ENCODE measurements around the gene UBE2V1.
"Not testable (repeated sequence)": the region's sequence is repeated elsewhere in the genome, so short reads cannot be mapped to it uniquely, and the experiment has no call there.

The UBE2V1 gene

DNA sequence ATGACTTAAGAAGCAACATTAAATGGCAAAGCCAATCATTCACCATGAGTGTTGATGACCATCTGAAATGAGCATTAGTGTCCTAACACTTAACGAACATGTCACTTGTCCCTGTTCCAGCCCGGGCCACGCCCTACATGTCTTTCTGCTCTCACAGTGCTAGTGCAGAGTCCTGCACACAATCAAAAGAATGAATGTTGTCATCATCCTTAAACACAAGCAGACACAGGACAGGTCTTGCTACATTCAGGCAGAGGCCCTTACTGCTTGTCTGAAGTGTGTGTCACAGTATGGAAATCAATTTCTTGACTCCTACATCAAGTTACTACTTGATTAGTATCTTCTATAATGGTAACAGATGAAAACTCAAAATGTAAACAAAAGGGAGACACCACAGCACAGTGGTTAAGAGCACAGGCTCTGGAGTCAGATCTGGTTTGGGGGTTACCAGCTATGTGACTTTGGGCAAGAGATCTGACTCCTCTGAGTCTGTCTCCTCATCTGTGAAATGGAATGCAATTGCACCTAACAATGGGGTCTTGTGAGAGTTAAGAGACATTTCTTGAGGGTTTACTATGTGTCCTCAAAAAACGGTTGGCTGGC is 17.4 kb downstream of the UBE2V1 start:
- no peak for DNase-seq (ENCODE audit: low spot score)

DNA sequence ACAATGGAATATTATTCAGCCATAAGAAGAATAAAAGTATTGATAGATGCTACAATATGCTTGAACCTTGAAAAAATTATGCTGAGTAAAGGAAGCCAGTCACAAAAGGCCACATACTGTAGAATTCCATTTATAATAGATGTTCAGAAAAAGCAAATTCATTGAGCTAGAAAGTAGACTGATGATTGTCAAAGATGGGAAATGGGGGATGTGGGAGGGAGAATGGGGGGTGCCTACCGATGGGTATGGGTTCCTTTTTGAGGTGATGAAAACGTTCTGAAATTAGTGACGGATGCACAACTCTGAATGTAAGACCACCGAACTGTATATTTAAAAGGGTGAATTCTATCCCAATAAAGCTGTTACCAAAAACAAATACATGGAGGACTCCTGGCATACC is 18.4 kb downstream of the UBE2V1 start:
- DNase-seq (ENCODE audit: low spot score), result no peak

DNA sequence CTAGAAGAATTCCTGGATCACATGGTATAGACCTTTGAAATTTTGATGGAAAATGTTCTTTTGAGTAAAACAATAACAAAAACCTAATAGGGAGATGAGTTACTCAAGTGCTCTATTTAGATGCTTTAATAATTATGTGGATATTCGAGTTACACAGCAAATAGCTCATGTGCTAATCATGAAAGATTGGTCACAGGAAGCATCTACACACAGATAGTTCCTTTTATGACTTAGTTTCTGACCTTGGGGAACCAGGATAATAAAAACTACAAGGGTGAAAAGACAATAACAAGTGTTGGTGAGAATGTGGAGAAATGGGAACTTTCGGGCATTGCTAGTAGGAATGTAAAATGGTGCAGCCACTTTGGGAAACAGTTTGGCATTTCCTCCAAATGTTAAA is 19.7 kb downstream of the UBE2V1 start:
- DNase-seq (ENCODE audit: low spot score), result no peak

DNA sequence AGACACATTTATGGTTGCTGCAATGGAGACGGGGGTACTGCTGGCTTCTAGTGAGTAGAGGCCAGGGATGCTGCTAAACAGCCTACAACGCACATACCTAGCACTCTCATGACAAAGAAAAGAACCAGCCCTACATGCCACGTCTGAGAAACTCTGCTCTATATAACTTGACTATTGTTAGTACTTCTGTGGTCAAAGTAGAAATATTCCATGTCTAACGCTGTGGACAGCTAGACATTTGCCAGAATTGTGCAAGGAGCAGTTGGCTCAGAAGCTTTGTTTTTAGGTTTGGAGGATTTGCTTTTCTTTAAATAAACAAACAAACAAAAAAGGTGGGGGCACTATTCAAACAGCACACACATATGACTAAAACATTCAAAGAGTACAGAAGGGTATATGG is 20.5 kb downstream of the UBE2V1 start:
- peak; percentile 41 for DNase-seq (ENCODE audit: low spot score)

DNA sequence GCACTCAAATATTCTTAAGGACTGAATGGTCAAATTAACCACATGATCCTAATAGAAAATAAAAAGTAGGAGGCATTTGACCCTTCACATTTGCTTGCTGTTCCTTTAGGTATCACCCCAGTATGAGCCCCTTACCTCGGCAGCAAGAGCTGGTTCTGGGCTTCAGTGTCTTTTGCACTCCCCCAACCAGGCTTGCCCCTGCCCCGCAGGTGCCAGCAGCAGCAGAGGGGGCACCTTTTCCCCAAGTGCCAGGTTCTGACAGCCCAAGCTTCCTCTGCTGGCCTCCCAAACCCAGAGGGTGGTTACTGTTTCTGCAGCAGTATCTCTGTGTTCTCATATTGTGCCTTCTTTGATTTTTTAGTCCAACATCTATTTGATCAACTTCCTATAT is 23.2 kb downstream of the UBE2V1 start:
- no peak for DNase-seq (ENCODE audit: low spot score)

DNA sequence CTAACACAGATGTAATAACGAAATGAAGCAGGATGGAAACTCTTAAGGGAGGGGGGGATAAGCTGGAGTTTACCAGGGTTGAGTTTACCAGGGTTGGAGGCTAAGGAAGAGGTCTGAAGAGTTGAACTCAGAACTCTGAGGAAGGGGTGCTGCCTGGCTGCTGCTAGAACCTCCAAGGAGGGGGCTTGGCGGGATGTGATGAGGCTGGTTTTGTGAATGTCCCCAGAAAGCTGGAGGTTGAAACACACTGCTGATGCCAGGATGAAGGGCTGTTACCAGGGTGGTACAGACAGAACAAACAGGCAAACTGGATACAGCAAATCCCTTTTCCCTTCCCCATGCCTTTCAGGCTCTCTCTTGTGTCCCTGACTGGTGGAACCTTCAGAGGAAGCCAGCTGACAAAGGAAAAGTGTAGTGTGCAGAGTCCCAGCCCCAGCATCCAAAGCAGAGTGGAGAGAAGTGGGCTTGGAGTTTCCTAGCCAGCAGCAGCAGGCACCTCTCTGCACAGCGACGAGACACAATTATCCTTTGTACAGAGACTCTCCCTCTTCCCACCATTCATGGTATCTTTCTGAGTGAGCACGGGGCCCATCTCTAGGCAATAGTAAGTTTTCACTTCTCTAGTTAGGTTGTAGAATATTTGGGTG is 23.7 kb downstream of the UBE2V1 start:
- no peak for DNase-seq (ENCODE audit: low spot score)

DNA sequence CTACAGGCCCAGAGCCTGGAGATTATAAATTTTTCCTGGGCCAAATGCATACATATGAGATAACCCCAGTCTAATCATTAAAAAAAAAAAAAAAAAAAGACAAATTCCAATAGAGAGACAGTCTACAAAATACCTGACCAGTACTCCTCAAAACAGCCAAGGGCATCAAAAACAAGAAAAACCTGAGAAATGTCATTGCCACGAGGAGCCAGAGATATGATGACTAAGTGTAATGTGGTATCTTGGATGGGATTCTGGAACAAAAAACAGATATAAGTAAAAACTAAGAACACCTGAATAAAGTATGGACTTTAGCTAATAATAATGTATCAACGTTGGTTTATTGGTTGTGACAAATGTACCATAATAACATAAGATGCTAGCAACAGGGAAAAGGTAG is 24.9 kb downstream of the UBE2V1 start:
- no peak for DNase-seq (ENCODE audit: low spot score)

DNA sequence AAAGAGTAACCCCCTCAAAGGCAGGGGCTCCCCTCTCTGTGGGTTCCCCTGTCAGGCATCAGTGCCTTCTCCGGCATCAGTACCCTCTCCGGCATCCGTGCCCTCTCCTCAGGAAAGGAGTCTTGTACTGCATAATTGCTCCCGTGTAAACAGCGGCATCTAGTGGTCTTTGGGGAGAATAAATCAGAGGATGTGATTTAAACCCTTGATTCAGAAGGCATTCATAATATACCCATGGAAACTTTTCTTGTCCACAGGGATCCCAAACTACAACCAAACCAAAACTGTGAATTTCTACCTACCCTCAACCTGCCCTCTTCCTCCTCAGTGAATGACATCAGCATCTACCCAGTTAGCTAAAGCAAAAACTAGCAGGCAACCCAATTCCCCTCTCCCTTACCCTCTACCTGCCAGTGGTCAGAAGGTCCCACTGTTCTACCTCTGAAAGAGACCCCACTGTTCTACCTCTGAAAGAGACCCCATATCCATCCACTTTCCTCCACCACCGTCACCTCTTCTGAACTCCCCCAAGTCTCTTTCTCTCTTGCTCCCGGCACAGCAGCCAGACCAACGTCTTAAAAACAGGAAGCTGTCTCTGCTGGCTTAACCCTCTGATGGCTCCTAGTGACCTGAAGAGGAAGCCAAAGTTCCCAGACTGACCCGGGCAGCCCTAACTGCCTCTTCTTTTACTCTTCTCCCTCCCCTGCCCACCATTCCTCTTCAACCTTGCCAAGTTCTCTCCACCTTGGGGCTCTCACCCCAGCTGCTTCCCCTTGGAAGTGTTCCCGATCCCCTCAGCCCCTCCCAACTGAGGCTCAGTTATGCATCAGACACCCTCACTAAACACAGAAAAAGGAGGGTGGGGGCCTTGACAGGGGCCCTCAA is 27.2 kb downstream of the UBE2V1 start:
- DNase-seq (ENCODE audit: low spot score), result peak; percentile 78

DNA sequence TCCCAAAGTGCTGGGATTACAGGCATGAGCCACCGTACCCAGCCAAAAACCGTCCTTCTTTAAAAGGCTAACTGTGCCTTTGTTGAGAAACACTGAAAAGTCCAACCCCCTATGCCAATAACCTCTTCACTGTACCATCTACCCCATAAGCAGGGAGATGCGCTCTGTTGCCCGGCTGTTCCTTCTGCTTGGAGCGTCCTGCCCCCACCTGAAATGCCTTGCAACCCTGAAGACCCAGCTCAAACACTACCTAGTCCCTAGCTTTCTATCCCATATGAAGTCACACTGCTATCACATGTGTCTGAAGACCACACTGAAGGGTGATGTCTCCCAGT is 27.8 kb downstream of the UBE2V1 start:
- DNase-seq (ENCODE audit: low spot score), result no peak

DNA sequence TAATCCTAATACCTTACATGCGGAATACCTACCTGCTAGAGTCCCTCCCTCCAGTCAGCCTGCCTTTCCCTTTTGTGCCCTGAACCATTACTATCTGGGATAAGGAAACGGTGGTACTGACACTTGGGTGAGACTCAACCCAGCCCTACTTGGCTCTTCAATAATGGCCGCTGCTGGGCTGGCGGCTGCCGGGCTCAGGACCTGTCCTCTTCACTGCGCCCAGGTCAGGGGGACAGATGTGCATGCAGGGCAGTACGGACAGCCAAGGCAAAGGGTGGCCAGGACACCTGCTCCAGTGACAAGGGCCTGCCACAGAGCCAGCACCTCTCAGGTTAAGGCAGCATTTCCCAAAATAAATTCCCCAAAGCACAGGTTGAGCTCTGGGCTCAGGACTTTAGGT is 29.9 kb downstream of the UBE2V1 start:
- no peak for DNase-seq (ENCODE audit: low spot score)

DNA sequence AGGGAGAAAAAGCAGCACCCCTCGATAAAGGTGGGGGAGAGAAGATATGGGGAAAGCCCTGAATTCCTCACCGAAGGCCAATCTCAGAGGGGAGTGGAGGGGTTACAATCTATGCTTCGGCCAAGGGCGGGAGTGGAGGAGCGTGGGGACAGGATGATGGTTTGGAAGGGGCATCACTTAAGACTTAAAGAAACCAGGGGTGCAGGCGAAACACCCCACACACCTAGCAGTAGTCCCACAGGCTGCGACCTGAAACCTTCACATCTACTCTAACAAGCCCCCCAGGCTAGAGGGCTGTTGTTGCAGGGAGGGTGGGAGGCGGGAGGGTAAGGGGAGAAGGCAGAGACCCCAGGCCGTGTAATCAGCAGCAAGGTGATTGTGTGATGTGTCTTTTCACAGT is 30.9 kb downstream of the UBE2V1 start:
- DNase-seq (ENCODE audit: low spot score), result not testable (repeated sequence)

DNA sequence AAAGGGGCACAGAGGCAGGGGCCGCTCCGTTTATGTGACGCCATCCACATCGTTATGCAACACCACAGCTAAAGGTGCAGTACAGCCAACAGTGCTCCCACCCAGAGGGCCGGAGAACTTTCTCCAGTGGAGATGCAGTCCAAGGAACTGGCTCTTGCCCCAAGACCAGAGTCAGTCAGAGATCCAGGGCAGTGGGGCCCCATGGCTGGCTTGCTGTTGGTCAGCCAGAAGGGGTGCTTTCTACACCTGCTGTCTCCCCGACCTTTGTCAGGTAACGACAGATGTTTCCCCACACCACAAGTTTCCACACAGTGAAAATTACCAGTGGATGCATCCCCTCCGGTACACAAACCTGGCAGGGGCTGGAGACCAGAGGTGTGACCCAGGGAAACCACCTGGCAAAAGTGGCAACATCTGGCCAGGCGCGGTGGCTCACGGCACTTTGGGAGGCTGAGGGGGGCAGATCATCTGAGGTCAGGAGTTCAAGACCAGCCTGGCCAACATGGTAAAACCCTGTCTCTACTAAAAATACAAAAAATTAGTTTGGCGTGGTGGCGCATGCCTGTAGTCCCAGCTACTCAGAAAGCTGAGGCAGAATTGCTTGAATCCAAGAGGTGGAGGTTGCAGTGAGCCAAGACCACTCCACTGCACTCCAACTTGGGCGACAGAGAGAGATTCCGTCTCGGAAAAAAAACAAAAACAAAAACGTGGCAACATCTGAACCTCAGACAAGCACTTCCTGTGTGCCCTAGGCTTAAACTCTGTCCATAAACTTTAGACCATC is 34.9 kb downstream of the UBE2V1 start:
- no peak for DNase-seq (ENCODE audit: low spot score)

DNA sequence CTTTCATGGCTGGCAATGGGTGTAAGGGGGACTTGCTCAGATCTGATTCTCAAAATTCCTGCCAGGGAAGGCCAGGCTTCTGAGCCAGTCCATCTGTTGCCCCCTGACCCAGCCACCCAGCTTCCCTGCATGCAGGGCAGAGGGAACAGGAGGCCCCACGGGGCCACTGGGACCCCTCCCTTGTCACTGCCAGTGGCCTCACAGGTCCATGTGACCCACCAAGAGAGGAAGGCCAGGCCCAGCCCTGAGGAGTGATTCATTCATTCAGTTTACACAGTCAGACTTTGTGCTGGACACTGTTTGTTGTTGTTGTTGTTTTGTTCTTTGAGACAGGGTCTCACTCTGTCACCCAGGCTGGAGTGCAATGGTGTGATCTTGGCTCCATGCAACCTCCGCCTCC is 39.5 kb downstream of the UBE2V1 start:
- no peak for DNase-seq (ENCODE audit: low spot score)

DNA sequence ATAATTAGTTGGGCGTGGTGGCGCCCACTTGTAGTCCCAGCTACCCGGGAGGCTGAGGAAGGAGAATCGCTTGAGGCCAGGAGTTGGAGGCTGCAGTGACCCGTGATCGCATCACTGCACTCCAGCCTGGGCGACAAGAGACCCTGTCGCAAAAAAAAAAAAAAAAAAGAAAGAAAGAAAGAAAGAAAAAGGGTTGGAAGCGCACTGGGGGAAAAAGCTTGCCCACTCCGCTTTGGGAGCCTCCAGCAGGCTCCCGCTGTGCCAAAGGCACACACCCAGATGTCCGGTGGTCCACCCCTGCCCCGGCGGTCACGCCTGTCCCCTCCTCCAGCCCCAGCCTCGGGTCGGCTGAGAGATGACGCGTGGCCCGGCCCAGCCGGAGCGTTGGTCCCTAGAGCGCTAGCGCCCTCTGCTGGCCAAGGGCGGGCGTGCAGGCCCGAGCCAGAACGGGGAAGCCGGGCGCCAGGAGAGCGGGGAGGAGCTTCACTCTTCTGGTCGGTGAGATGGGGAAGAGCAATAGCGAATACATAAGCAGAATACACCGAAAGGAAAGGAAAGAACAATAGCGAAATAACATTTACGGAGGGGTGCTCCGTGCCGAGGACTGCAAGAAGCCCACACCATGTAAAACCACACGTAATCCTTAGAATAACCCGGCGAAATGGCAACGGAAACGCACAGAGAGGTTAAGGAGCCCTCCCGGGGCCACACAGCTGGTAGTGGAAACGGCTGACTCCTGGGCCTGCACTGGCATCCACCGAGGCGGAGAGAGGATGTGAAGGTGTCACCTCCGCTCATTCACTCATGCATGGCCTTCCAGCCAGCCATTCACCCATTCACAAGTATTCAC is 41.7 kb downstream of the UBE2V1 start:
- DNase-seq (ENCODE audit: low spot score), result peak; percentile 90

DNA sequence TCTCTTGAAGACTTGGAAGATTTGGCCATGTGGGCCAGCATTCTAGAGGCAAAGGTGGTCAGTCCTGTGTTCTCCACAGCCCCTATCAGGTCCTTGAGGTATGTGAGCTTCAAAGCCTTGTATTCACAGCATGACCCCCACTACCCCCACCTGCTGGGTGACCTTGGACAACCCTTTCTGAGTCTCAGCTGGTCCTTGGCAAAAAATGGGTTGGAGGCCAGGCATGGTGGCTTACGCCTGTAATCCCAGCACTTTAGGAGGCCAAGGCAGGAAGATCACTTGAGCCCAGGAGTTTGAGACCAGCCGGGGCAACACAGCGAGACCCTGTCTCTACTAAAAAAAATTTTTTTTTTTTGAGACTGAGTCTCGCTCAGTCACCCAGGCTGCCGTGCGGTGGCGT is 42.6 kb downstream of the UBE2V1 start:
- no peak for DNase-seq (ENCODE audit: low spot score)

DNA sequence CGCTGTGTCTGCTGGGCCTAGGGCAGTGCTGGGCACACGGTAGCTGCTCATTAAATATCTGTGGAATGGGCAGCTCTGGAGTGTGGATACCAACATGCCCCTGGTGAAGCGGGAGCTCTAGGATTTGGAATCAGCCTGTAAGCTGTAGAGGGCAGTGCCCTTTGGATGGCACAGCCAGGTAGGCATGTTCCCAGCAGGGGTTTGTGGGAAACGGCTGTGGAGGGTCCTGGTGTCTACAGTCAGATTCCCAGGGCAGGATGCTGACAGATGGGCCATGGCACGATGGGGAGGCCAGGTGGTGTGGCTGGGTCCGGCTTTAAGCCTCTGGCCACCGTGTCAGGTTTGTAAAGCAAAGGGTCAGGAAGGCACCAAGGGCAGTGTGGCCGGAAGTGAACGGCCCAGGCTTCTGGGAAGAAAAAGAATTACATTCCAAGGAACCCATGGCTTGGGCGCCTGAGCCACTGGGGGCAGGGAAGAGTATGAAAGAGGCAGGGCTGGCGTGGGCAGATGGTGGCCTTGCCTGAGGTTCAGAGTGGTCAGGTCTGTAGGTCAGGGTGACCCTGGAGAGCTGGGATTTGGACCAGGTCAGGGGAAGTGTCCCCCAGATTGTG is 44.8 kb downstream of the UBE2V1 start:
- no peak for DNase-seq (ENCODE audit: low spot score)

DNA sequence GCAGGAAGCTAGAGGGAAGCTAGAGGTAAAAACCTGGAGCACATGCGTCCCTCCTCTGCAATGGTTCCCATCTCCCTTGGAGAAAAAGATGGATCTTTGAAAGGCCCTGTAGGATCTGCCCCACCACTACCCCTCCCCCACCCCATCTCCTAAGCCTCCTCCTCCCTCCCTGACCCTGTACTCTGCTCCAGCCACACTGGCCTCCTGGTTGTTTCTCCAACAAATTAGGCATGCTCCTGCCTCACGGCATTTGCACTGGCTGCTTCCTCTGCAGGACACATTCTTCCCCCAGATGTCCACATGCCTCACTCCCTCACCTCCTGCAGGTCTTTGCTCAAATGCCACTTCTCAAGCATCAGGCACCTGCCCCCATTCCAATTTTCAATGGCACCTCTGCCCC is 45.5 kb downstream of the UBE2V1 start:
- no peak for DNase-seq (ENCODE audit: low spot score)

DNA sequence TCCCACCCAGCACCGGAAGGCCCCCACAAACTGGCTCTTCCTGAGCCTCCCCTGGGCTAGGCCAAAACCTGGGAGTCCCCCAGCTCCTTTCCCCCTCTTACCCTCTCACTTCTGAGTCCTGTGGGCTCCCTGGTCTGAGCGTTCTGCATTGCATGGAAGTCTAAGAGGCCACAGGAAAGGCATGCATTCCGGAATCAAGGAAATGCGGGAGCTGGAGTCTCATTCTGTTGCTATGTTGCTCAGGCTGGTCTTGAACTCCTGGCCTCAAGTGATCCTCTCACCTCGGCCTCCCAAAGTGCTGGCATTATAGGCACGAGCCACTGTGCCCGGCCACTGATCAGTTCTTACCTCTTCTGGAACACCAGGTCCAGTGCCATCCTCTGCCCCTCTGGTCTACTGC is 45.9 kb downstream of the UBE2V1 start:
- no peak for DNase-seq (ENCODE audit: low spot score)

DNA sequence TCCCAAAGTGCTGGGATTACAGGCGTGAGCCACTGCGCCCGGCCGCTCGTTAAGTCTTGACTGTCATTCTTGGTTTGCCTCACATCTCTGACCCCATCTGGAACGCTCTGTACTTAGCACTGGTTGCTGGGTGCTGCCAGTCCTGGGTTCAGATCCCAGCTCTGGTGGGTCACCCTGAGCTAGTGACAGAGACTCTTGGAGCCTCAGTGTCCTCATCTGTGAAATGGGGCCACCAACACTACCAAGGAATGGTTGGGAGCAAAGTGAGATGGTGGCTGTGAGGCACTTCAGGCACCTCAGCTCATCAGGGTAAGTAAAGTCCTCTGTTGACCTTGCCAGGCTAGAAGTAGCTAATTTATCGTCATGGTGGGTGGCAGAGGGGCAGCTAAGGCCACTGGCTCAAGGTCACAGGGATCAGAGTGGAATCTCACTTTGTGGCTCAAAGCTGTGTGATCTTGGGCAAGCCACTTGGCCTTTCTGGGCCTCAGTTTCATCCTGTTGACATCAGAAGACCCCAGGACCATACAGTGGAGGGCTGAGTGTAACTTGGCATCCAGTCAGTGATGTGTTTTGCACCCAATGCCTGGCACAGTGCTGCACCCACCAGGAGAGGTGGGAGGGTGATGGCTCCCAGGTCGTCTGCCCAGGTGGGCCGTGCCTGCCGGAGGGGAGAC is 46.7 kb downstream of the UBE2V1 start:
- DNase-seq (ENCODE audit: low spot score), result no peak

DNA sequence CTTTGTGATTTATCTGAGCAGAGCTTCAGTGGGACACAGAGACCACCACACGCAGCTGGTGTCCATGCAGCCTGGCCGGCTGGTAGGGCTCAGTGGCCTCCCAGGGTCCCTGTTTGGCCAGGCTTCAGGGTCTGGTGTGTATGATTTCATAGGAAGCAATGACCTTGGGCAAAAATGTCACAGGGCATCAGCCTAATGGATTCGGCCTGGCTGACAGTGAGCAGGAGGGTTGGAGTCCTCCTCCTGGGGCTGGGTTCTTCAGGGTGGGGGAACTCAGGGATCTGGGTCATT is 47.7 kb downstream of the UBE2V1 start:
- DNase-seq (ENCODE audit: low spot score), result no peak

DNA sequence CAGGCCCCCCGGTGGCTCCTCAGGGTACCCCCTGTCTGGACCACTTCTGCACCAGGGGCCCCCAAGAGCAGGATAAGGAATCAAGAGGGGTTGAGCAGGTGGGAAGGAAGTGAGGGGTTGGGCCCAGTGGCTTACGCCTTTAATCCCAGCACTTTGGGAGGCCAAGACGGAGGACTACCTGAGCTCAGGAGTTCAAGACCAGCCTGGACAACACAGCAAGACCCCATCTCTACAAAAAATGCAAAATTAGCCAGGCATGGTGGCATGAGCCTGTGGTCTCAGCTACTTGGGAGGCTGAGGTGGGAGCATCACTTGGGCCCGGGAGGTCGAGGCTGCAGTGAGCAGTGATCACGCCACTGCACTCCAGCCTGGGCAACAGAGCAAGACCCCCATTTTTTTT is 49.2 kb downstream of the UBE2V1 start:
- not testable (repeated sequence) for DNase-seq (ENCODE audit: low spot score)
